ENCODE measurements around the gene UBE2Q1.

- TF ChIP-seq SP1 (IDR thresholded peaks at IDR 0.05) (no peak), ATF3 (IDR thresholded peaks at IDR 0.05) (no peak), TAF1 (conservative IDR thresholded peaks at IDR 0.05) (no peak)
- TF ChIP-seq, protein P1, sequence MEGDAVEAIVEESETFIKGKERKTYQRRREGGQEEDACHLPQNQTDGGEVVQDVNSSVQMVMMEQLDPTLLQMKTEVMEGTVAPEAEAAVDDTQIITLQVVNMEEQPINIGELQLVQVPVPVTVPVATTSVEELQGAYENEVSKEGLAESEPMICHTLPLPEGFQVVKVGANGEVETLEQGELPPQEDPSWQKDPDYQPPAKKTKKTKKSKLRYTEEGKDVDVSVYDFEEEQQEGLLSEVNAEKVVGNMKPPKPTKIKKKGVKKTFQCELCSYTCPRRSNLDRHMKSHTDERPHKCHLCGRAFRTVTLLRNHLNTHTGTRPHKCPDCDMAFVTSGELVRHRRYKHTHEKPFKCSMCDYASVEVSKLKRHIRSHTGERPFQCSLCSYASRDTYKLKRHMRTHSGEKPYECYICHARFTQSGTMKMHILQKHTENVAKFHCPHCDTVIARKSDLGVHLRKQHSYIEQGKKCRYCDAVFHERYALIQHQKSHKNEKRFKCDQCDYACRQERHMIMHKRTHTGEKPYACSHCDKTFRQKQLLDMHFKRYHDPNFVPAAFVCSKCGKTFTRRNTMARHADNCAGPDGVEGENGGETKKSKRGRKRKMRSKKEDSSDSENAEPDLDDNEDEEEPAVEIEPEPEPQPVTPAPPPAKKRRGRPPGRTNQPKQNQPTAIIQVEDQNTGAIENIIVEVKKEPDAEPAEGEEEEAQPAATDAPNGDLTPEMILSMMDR (IDR thresholded peaks at IDR 0.05; ENCODE audit: low read depth, low read length, missing input control): no peak
Measured at GRCh38 chr1:154557939-154558719, at the start of gene UBE2Q1.
